ENCODE results near the gene BRMS1. TPM values are rescaled to one million over a fixed set of nuclear protein-coding genes. Genes with fewer than 3 reads are reported as not detected.
"Not testable (repeated sequence)": the region's sequence is repeated elsewhere in the genome, so short reads cannot be mapped to it uniquely, and the experiment has no call there.

The BRMS1 gene
- total and polyA plus RNA-seq, 8 donors: 19.5 to 34.3 (median 25.6) TPM

GRCh38 chr11:66388780-66389386, 44.0 kb upstream of the BRMS1 start:
- H3K4me3 ChIP-seq: no peak overlapping the region
- H3K4me1 ChIP-seq: peaks cover 0 to 3% of the 10 kb centered on the region in 2 donors
- no peaks in the 10 kb centered on the region for H3K36me3 ChIP-seq
- peak; percentile 27 to 68 (median 52) for DNase-seq
- H3K27me3 ChIP-seq: peaks cover 0 to 35% of the 10 kb centered on the region in 2 donors
- H3K27ac ChIP-seq: no peak overlapping the region
- peak; percentile 93 for ATAC-seq
- H3K9me3 ChIP-seq: no peaks in the 10 kb centered on the region
- intact Hi-C loops (cut with DNase I): loop anchor here in 1 of 2 donors (10.0 kb wide), 1 partner anchor 74 kb away; the partner anchor contains the start of gene CD248
- peak; percentile 51 to 72 for TF ChIP-seq CTCF (IDR thresholded peaks at IDR 0.05)

GRCh38 chr11:66386171-66387069, 41.5 kb upstream of the BRMS1 start:
- H3K9me3 ChIP-seq: no peaks in the 10 kb centered on the region
- intact Hi-C loops (cut with DNase I): loop anchor here in 1 of 2 donors (10.0 kb wide), 1 partner anchor 72 kb away; the partner anchor contains the start of gene CD248
- ATAC-seq (peak; percentile 92), DNase-seq (peak in 3 of 4 donors; percentile 54 to 79 (median 67))
- no peak overlapping the region for H3K4me3 ChIP-seq
- TF ChIP-seq CTCF (IDR thresholded peaks at IDR 0.05): peak; percentile 89 to 93
- H3K27ac ChIP-seq: no peak overlapping the region
- peaks cover 0 to 11% of the 10 kb centered on the region in 2 donors for H3K27me3 ChIP-seq
- peaks cover 0 to 3% of the 10 kb centered on the region in 2 donors for H3K4me1 ChIP-seq
- no peaks in the 10 kb centered on the region for H3K36me3 ChIP-seq

DNA sequence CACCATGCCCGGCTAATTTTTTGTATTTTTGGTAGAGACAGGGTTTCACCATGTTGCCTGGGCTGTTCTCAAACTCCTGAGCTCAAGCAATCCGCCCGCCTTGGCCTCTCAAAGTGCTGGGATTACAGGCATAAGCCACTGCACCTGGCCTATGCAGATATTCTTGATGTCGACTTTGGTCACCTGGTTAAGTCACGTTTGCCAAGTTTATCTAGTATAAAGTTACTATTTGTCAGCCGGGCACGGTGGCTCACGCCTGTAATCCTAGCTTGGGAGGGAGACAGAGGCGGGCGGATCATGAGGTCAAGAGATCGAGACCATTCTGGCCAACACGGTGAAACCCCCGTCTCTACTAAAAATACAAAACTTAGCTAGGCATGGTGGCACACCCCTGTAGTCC, 39.4 kb upstream of the BRMS1 start:
- not testable (repeated sequence) for H3K9me3 ChIP-seq, ATAC-seq, H3K4me3 ChIP-seq, H3K27ac ChIP-seq, H3K36me3 ChIP-seq, H3K27me3 ChIP-seq, DNase-seq, H3K4me1 ChIP-seq
- intact Hi-C loops (cut with DNase I): loop anchor here in 1 of 2 donors (10.0 kb wide), 1 partner anchor 70 kb away; the partner anchor contains the start of gene CD248

GRCh38 chr11:66380264-66380663, 35.4 kb upstream of the BRMS1 start:
- peaks cover 0 to 24% of the 10 kb centered on the region in 2 donors for H3K27me3 ChIP-seq
- not testable (repeated sequence) for DNase-seq, H3K4me1 ChIP-seq, ATAC-seq, H3K36me3 ChIP-seq, H3K9me3 ChIP-seq, H3K4me3 ChIP-seq, H3K27ac ChIP-seq
- intact Hi-C loops (cut with DNase I): loop anchor here in 1 of 2 donors (10.0 kb wide), 1 partner anchor 65 kb away; the partner anchor contains the start of gene CD248

DNA sequence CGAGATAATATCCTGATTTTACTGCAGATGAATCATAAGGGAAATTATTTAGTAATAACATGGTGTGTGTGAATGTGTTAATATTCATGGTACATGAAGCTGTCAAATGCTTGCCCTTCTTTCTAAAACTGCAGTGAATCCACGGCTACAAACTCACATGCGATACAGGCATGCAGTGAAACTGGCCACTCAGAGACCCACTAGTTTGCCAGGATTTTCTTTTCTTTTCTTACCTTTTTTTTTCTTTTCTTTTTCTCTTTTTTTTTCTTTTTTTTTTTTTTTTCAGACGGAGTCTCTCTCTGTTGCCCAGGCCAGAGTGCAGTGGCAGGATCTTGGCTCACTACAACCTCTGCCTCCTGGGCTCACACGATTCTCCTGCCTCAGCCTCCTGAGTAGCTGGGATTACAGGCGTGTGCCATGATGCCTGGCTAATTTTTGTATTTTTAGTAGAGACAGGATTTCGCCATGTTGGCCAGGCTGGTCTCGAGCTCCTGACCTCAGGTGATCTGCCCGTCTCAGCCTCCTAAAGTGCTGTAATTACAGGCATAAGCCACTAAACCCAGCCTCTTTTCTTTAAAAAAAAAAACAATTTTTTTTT, 28.9 kb upstream of the BRMS1 start:
- intact Hi-C loops (cut with DNase I); H3K36me3 ChIP-seq; H3K9me3 ChIP-seq; H3K27ac ChIP-seq; ATAC-seq; DNase-seq; H3K4me3 ChIP-seq: not testable (repeated sequence)
- Histone ChIP-seq H3K4me1 (peaks cover 5 to 20% of the 10 kb centered on the region in 2 donors), H3K27me3 (peaks cover 0 to 60% of the 10 kb centered on the region in 2 donors)

DNA sequence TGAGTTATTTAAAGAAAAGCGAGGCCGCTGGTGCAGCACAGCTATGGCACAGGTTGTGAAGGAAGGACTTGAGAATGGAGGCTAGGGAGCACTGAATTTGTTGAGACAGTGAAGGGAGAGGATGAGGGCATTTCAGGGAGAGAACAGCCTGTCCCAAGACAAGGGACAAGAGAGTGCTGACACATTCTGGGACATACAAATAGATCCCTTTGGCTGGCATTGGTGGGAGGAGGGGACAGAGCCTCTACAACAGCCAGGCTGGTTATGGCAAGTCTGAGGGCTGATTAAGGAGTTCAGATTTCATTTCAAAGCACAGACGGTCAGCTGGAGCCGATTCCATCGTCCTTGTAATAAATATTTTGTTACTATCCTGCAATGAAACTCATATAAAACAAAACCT, 28.4 kb upstream of the BRMS1 start:
- H3K4me1 ChIP-seq: peaks cover 5 to 20% of the 10 kb centered on the region in 2 donors
- intact Hi-C loops (cut with DNase I): no loop called here

More for the DNA sequence above, 28.4 kb upstream of the BRMS1 start:
- DNase-seq (no peak), ATAC-seq (no peak)
- Histone ChIP-seq H3K36me3 (peaks cover 0 to 5% of the 10 kb centered on the region in 2 donors), H3K27ac (no peak overlapping the region), H3K27me3 (peaks cover 0 to 64% of the 10 kb centered on the region in 2 donors), H3K4me3 (no peak overlapping the region), H3K9me3 (no peaks in the 10 kb centered on the region)
- no peak for TF ChIP-seq CTCF (IDR thresholded peaks at IDR 0.05)
